Type B pancreatic cell (in vitro differentiated cells): Measurements from ENCODE around the gene MAP4. TPM values are rescaled to one million over a fixed set of nuclear protein-coding genes. Genes with fewer than 3 reads are reported as not detected.

Experiments used
- DNase-seq: peaks from one replicate; pipeline ENCODE4 v3.0.0; 2021; ENCODE audit warnings: mixed read lengths; ENCODE audit not compliant: unreplicated experiment; ENCODE audit errors: extremely low spot score
- H3K27ac Mint-ChIP-seq: 2 replicates; pipeline ENCODE4 v1.8.0; 2021; ENCODE audit warnings: mild to moderate bottlenecking, mixed read lengths
- H3K27me3 Mint-ChIP-seq: 2 replicates; pipeline ENCODE4 v1.8.0; 2021; ENCODE audit warnings: mixed read lengths
- H3K36me3 Mint-ChIP-seq: 2 replicates; pipeline ENCODE4 v1.8.0; 2021; ENCODE audit warnings: mixed read lengths
- H3K4me1 Mint-ChIP-seq: one replicate; pipeline ENCODE4 v1.8.0; 2021; ENCODE audit warnings: mixed read lengths; ENCODE audit not compliant: unreplicated experiment
- H3K4me3 Mint-ChIP-seq: 2 replicates; pipeline ENCODE4 v1.8.0; 2021; ENCODE audit warnings: mild to moderate bottlenecking, mixed read lengths
- H3K9me3 Mint-ChIP-seq: 2 replicates; pipeline ENCODE4 v1.8.0; 2021; ENCODE audit warnings: mixed read lengths
- total RNA-seq: library from RNA; stranded (reverse); gene quantifications from 2 replicates; pipeline ENCODE4 v1.2.1, GENCODE V29; 2021; ENCODE audit warnings: low replicate concordance
- TF ChIP-seq, protein P1 (sequence below): fragments of 200-600 bp; sonication (generic); conservative IDR thresholded peaks from 2 replicates; pipeline ENCODE4 v1.5.0; 2021; ENCODE audit warnings: antibody characterized with exemption, mild to moderate bottlenecking

The MAP4 gene
- total RNA-seq, 1 donor from 2014 or later, result 120 TPM

DNA sequence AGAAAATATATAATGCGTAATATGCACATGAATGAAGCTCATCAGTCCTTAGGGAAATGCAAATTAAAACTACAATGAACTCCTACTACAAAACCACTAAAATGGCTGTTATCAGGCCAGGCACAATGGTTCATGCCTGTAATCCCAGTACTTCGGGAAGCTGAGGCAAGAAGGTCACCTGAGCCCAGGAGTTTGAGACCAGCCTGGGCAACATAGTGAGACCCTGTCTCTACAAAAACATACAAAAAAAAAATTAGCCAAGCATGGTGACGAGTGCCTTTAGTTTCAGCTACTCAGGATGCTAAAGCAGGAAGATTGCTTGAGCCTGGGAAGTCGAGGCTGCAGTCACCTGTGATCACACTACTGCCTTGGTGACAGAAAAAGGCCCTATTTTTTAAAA, 85.2 kb downstream of the MAP4 start:
- H3K4me3 Mint-ChIP-seq, result no peak overlapping the region
- no peaks in the 10 kb centered on the region for H3K4me1 Mint-ChIP-seq
- TF ChIP-seq, protein P1, sequence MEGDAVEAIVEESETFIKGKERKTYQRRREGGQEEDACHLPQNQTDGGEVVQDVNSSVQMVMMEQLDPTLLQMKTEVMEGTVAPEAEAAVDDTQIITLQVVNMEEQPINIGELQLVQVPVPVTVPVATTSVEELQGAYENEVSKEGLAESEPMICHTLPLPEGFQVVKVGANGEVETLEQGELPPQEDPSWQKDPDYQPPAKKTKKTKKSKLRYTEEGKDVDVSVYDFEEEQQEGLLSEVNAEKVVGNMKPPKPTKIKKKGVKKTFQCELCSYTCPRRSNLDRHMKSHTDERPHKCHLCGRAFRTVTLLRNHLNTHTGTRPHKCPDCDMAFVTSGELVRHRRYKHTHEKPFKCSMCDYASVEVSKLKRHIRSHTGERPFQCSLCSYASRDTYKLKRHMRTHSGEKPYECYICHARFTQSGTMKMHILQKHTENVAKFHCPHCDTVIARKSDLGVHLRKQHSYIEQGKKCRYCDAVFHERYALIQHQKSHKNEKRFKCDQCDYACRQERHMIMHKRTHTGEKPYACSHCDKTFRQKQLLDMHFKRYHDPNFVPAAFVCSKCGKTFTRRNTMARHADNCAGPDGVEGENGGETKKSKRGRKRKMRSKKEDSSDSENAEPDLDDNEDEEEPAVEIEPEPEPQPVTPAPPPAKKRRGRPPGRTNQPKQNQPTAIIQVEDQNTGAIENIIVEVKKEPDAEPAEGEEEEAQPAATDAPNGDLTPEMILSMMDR, result no peak
- no peaks in the 10 kb centered on the region for H3K27me3 Mint-ChIP-seq
- H3K9me3 Mint-ChIP-seq, result no peaks in the 10 kb centered on the region
- no peak for DNase-seq
- no peak overlapping the region for H3K27ac Mint-ChIP-seq
- H3K36me3 Mint-ChIP-seq, result peaks cover 4% of the 10 kb centered on the region

DNA sequence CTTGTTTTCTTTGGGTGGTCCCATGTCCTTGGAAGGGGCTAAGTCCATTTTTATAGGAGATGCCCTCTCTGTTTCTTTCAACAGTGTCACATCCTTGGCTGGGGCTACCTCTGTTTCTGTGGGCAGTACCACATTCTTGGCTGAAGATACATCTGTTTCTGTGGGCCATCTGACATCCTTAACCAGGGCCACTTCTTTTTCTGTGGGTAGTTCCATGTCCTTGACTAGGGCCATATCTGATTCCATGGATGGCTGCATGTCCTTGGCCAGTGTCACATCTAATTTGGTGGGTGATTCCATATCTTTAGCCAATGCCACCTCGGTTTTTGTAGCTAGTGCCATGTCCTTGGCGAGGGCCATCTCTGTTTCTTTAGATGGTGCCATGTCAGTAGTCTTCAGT, 99.5 kb downstream of the MAP4 start:
- Mint-ChIP-seq H3K27ac (no peak overlapping the region), H3K9me3 (no peaks in the 10 kb centered on the region), H3K36me3 (peaks cover 27% of the 10 kb centered on the region), H3K27me3 (no peaks in the 10 kb centered on the region), H3K4me1 (no peaks in the 10 kb centered on the region), H3K4me3 (no peak overlapping the region)
- TF ChIP-seq, protein P1, result no peak
- DNase-seq, result no peak

DNA sequence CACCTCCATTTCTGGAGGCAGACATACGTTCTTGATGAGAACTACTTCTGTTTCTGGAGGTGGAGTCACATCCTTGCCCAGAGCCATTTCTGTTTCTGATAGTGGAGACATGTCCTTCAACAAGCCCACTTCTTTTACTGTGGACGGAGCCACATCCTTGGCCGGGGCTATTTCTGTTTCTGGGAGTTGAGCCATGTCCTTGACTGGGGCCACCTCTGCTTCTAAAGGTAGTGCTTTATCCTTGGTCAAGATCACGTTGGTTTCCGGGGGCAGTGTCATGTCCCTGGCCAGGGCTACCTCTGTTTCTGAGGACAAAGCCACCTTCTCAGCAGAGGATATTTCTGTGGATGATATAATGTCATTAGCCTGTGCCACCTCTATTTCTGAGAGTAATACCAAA, 100.0 kb downstream of the MAP4 start:
- no peaks in the 10 kb centered on the region for H3K9me3 Mint-ChIP-seq
- no peak for DNase-seq
- TF ChIP-seq, protein P1, result no peak
- H3K36me3 Mint-ChIP-seq, result peaks cover 27% of the 10 kb centered on the region
- H3K4me1 Mint-ChIP-seq, result no peaks in the 10 kb centered on the region
- H3K4me3 Mint-ChIP-seq, result no peak overlapping the region
- H3K27ac Mint-ChIP-seq, result no peak overlapping the region
- H3K27me3 Mint-ChIP-seq, result no peaks in the 10 kb centered on the region

DNA sequence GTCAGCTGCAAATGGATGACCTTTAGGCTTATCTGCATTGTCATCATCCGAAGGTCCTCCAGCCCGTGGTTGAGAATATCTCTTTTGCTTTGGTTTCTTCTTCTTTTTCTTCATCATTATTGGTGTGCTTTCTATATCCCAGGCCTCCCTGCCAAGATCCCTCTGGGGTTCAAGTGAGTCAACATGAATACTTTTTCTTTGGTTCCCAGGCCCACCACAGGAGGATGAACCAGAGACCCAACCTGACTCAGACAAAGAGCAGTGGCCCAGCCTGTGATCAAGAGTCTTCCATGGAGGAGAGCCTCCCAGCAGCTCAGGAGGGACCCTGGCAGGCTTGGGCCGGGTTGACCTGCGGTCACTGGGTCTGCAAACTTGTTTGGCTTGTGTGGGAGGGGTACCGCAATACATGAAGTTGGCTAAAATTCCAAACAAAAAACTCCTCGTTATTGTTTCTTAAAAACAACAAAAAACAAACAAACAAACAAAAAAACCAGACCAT, 104.2 kb downstream of the MAP4 start:
- no peaks in the 10 kb centered on the region for H3K9me3 Mint-ChIP-seq
- no peaks in the 10 kb centered on the region for H3K27me3 Mint-ChIP-seq
- no peak overlapping the region for H3K4me3 Mint-ChIP-seq
- H3K36me3 Mint-ChIP-seq, result peaks cover 39% of the 10 kb centered on the region
- no peak overlapping the region for H3K27ac Mint-ChIP-seq
- peaks cover 12% of the 10 kb centered on the region for H3K4me1 Mint-ChIP-seq
- TF ChIP-seq, protein P1, result no peak
- DNase-seq, result no peak

DNA sequence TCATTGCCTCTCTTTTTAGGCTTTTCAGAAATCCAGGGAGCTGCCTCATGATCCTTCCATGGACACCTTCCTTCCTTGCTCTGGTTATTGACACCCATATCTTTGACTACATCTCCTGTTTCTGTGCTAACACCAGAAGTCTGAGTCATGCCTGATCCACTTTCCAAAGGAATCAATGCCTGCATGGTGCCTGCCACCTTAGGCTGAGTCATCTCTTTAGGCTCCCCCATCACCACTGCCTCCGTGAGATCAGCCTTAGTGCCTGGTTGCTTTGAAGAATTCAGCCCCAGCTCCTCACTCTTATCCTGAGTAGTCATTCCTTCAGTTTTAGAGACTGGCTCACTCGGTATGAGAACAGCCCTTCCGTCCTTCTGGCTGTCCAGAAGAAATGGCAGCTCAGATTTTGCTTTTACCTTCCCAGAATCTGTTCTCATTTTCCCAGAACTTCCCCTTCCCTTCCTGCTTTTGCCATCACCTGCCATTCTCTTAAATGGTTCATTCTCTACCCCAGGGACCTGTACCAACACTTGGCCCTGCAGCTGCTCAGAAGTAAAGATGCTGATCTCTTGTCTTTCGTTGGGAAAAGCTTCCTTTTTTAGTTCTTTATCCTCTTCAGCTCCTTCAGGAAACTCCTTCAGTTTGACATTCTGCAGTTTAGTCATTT, 105.3 kb downstream of the MAP4 start:
- H3K27ac Mint-ChIP-seq, result peak overlapping the region; percentile 14
- peaks cover 35% of the 10 kb centered on the region for H3K36me3 Mint-ChIP-seq
- TF ChIP-seq, protein P1, result no peak
- DNase-seq, result no peak
- H3K4me3 Mint-ChIP-seq, result no peak overlapping the region
- H3K4me1 Mint-ChIP-seq, result peaks cover 12% of the 10 kb centered on the region
- H3K9me3 Mint-ChIP-seq, result no peaks in the 10 kb centered on the region
- H3K27me3 Mint-ChIP-seq, result no peaks in the 10 kb centered on the region
